ENCODE measurements around the gene UHRF1. TPM values are rescaled to one million over a fixed set of nuclear protein-coding genes. Genes with fewer than 3 reads are reported as not detected.

UHRF1 gene
- total and polyA plus RNA-seq, 2 of the 13 experiments (the other 11 are each of a cell fraction or from before 2014, with no cell fraction given) = 6.8 to 78.4 TPM

DNA sequence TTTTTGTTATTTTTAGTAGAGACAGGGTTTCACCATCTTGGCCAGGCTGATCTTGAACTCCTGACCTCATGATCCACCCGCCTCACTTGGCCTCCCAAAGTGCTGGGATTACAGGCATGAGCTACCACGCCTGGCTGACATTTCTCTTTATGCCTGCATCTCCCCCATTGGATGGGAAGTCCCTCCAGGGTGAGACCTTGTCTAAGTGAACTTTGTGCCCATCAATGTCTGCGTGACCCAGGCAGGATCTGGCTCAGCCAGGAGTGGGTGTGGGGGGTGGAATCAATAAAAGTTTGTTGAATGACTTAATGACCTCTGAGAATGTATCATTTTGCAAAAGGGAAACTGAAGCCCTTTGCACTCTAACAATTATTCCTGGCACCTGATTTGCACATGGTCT lies 4.8 kb upstream of the UHRF1 start (continued):
- TF ChIP-seq, protein P1, sequence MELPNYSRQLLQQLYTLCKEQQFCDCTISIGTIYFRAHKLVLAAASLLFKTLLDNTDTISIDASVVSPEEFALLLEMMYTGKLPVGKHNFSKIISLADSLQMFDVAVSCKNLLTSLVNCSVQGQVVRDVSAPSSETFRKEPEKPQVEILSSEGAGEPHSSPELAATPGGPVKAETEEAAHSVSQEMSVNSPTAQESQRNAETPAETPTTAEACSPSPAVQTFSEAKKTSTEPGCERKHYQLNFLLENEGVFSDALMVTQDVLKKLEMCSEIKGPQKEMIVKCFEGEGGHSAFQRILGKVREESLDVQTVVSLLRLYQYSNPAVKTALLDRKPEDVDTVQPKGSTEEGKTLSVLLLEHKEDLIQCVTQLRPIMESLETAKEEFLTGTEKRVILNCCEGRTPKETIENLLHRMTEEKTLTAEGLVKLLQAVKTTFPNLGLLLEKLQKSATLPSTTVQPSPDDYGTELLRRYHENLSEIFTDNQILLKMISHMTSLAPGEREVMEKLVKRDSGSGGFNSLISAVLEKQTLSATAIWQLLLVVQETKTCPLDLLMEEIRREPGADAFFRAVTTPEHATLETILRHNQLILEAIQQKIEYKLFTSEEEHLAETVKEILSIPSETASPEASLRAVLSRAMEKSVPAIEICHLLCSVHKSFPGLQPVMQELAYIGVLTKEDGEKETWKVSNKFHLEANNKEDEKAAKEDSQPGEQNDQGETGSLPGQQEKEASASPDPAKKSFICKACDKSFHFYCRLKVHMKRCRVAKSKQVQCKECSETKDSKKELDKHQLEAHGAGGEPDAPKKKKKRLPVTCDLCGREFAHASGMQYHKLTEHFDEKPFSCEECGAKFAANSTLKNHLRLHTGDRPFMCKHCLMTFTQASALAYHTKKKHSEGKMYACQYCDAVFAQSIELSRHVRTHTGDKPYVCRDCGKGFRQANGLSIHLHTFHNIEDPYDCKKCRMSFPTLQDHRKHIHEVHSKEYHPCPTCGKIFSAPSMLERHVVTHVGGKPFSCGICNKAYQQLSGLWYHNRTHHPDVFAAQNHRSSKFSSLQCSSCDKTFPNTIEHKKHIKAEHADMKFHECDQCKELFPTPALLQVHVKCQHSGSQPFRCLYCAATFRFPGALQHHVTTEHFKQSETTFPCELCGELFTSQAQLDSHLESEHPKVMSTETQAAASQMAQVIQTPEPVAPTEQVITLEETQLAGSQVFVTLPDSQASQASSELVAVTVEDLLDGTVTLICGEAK (IDR thresholded peaks at IDR 0.05) = no peak
- TF ChIP-seq, protein P1 (CRISPR knock-in tag; IDR thresholded peaks at IDR 0.05) = no peak
- TF ChIP-seq NFE2 (CRISPR knock-in tag; IDR thresholded peaks at IDR 0.05) (no peak), ZFP41 (CRISPR knock-in tag; IDR thresholded peaks at IDR 0.05; ENCODE audit: borderline replicate concordance) (no peak), ZNF629 (CRISPR knock-in tag; conservative IDR thresholded peaks at IDR 0.05) (peak; percentile 68), ZNF737 (CRISPR knock-in tag; IDR thresholded peaks at IDR 0.05; ENCODE audit: borderline replicate concordance) (no peak), GZF1 (CRISPR knock-in tag; IDR thresholded peaks at IDR 0.05) (no peak), ZNF678 (CRISPR knock-in tag; IDR thresholded peaks at IDR 0.05) (no peak), IKZF4 (CRISPR knock-in tag; IDR thresholded peaks at IDR 0.05; ENCODE audit: borderline replicate concordance, low read depth, not compliant biosample characterization) (no peak), SMYD3 (CRISPR knock-in tag; IDR thresholded peaks at IDR 0.05) (no peak)
- TF ChIP-seq, protein P2, sequence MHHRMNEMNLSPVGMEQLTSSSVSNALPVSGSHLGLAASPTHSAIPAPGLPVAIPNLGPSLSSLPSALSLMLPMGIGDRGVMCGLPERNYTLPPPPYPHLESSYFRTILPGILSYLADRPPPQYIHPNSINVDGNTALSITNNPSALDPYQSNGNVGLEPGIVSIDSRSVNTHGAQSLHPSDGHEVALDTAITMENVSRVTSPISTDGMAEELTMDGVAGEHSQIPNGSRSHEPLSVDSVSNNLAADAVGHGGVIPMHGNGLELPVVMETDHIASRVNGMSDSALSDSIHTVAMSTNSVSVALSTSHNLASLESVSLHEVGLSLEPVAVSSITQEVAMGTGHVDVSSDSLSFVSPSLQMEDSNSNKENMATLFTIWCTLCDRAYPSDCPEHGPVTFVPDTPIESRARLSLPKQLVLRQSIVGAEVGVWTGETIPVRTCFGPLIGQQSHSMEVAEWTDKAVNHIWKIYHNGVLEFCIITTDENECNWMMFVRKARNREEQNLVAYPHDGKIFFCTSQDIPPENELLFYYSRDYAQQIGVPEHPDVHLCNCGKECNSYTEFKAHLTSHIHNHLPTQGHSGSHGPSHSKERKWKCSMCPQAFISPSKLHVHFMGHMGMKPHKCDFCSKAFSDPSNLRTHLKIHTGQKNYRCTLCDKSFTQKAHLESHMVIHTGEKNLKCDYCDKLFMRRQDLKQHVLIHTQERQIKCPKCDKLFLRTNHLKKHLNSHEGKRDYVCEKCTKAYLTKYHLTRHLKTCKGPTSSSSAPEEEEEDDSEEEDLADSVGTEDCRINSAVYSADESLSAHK (CRISPR knock-in tag; IDR thresholded peaks at IDR 0.05; ENCODE audit: borderline replicate concordance) = no peak
- TF ChIP-seq, protein P3, sequence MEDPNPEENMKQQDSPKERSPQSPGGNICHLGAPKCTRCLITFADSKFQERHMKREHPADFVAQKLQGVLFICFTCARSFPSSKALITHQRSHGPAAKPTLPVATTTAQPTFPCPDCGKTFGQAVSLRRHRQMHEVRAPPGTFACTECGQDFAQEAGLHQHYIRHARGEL (CRISPR knock-in tag; IDR thresholded peaks at IDR 0.05) = no peak
- TF ChIP-seq, protein P4, sequence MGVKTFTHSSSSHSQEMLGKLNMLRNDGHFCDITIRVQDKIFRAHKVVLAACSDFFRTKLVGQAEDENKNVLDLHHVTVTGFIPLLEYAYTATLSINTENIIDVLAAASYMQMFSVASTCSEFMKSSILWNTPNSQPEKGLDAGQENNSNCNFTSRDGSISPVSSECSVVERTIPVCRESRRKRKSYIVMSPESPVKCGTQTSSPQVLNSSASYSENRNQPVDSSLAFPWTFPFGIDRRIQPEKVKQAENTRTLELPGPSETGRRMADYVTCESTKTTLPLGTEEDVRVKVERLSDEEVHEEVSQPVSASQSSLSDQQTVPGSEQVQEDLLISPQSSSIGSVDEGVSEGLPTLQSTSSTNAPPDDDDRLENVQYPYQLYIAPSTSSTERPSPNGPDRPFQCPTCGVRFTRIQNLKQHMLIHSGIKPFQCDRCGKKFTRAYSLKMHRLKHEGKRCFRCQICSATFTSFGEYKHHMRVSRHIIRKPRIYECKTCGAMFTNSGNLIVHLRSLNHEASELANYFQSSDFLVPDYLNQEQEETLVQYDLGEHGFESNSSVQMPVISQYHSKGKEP (CRISPR knock-in tag; IDR thresholded peaks at IDR 0.05) = no peak
